SK-N-SH treated with all-trans-retinoic acid at 6 μM for 48 hours (cell line): ENCODE data around the gene MYO5B.
"Not testable (repeated sequence)": the region's sequence is repeated elsewhere in the genome, so short reads cannot be mapped to it uniquely, and the experiment has no call there.

Experiments
- ATAC-seq: fragments of 200-7000 bp; cut with Tn5 transposase; 3 replicates; pipeline ENCODE4 v1.9.1; 2020; ENCODE audit warnings: mild to moderate bottlenecking, moderate library complexity
- CSDC2 ChIP-seq: fragments of 250-450 bp; sonication (Bioruptor Pico); IDR thresholded peaks from 2 replicates; pipeline ENCODE4 v1.5.0; 2020; ENCODE audit warnings: mild to moderate bottlenecking, moderate library complexity
- CSRNP3 ChIP-seq: fragments of 250-450 bp; sonication (Bioruptor Pico); IDR thresholded peaks from 2 replicates; pipeline ENCODE4 v1.5.1; 2021; ENCODE audit warnings: mild to moderate bottlenecking, moderate library complexity
- ESRRG ChIP-seq: fragments of 250-450 bp; sonication (Bioruptor Pico); IDR thresholded peaks from 2 replicates; pipeline ENCODE4 v1.6.1; 2021; ENCODE audit warnings: mild to moderate bottlenecking
- GLIS3 ChIP-seq: fragments of 250-450 bp; sonication (Bioruptor Pico); IDR thresholded peaks from 2 replicates; pipeline ENCODE4 v1.5.0; 2020; ENCODE audit warnings: mild to moderate bottlenecking, moderate library complexity
- ISL1 ChIP-seq: fragments of 250-450 bp; sonication (Bioruptor Pico); IDR thresholded peaks from 2 replicates; pipeline ENCODE4 v2.1.2; 2022; ENCODE audit warnings: mild to moderate bottlenecking, moderate library complexity
- OSR1 ChIP-seq: fragments of 250-450 bp; sonication (Bioruptor Pico); IDR thresholded peaks from 2 replicates; pipeline ENCODE4 v1.8.0; 2022; ENCODE audit warnings: moderate library complexity, mild to moderate bottlenecking, inconsistent platforms
- POU6F1 ChIP-seq: fragments of 250-450 bp; sonication (Bioruptor Pico); IDR thresholded peaks from 2 replicates; pipeline ENCODE4 v1.8.0; 2021; ENCODE audit warnings: low read depth, mild to moderate bottlenecking, moderate library complexity, borderline replicate concordance
- PPARA ChIP-seq: fragments of 250-450 bp; sonication (Bioruptor Pico); IDR thresholded peaks from 2 replicates; pipeline ENCODE4 v1.5.0; 2020; ENCODE audit warnings: mild to moderate bottlenecking, borderline replicate concordance
- SNAI2 ChIP-seq: fragments of 250-450 bp; sonication (Bioruptor Pico); IDR thresholded peaks from 2 replicates; pipeline ENCODE4 v1.5.0; 2020; ENCODE audit warnings: mild to moderate bottlenecking, moderate library complexity
- TOX ChIP-seq: fragments of 250-450 bp; sonication (Bioruptor Pico); IDR thresholded peaks from 2 replicates; pipeline ENCODE4 v1.8.0; 2021; ENCODE audit warnings: mild to moderate bottlenecking, moderate library complexity, borderline replicate concordance
- TSHZ2 ChIP-seq: fragments of 250-450 bp; sonication (Bioruptor Pico); IDR thresholded peaks from 2 replicates; pipeline ENCODE4 v1.5.0; 2020; ENCODE audit warnings: mild to moderate bottlenecking, moderate library complexity
- ZC3H10 ChIP-seq: fragments of 250-450 bp; sonication (Bioruptor Pico); IDR thresholded peaks from 2 replicates; pipeline ENCODE4 v1.5.1; 2021; ENCODE audit warnings: mild to moderate bottlenecking, moderate library complexity
- ZFP3 ChIP-seq: fragments of 250-450 bp; sonication (Bioruptor Pico); IDR thresholded peaks from 2 replicates; pipeline ENCODE4 v1.5.0; 2020; ENCODE audit warnings: mild to moderate bottlenecking, moderate library complexity
- ZFP30 ChIP-seq: fragments of 450-650 bp; formaldehyde crosslinking; IDR thresholded peaks from 2 replicates; pipeline ENCODE4 v1.5.0; 2022; ENCODE audit warnings: mild to moderate bottlenecking, moderate library complexity
- ZNF565 ChIP-seq: fragments of 450-650 bp; formaldehyde crosslinking; conservative IDR thresholded peaks from 2 replicates; pipeline ENCODE4 v1.5.0; 2020; ENCODE audit warnings: low read depth, mild to moderate bottlenecking, moderate library complexity
- ZNF70 ChIP-seq: fragments of 450-650 bp; formaldehyde crosslinking; IDR thresholded peaks from 2 replicates; pipeline ENCODE4 v1.5.0; 2020; ENCODE audit warnings: mild to moderate bottlenecking, moderate library complexity
- TF ChIP-seq, protein P1 (sequence below): fragments of 250-450 bp; sonication (Bioruptor Pico); IDR thresholded peaks from 2 replicates; pipeline ENCODE4 v1.5.1; 2020; ENCODE audit warnings: low read depth, mild to moderate bottlenecking, moderate library complexity

The MYO5B gene

GRCh38 chr18:49795612-49796552, 399.1 kb downstream of the MYO5B start:
- TF ChIP-seq ZFP3 (CRISPR knock-in tag) (no peak), TOX (no peak), ZNF565 (CRISPR knock-in tag) (no peak), ESRRG (CRISPR knock-in tag) (no peak), CSRNP3 (CRISPR knock-in tag) (no peak), ZFP30 (CRISPR knock-in tag) (no peak), ZC3H10 (CRISPR knock-in tag) (no peak), CSDC2 (no peak), SNAI2 (CRISPR knock-in tag) (no peak), ISL1 (no peak), POU6F1 (CRISPR knock-in tag) (no peak), GLIS3 (CRISPR knock-in tag) (no peak)
- TF ChIP-seq, protein P1, sequence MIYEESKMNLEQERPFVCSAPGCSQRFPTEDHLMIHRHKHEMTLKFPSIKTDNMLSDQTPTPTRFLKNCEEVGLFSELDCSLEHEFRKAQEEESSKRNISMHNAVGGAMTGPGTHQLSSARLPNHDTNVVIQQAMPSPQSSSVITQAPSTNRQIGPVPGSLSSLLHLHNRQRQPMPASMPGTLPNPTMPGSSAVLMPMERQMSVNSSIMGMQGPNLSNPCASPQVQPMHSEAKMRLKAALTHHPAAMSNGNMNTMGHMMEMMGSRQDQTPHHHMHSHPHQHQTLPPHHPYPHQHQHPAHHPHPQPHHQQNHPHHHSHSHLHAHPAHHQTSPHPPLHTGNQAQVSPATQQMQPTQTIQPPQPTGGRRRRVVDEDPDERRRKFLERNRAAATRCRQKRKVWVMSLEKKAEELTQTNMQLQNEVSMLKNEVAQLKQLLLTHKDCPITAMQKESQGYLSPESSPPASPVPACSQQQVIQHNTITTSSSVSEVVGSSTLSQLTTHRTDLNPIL: no peak
- ATAC-seq: no peak

DNA sequence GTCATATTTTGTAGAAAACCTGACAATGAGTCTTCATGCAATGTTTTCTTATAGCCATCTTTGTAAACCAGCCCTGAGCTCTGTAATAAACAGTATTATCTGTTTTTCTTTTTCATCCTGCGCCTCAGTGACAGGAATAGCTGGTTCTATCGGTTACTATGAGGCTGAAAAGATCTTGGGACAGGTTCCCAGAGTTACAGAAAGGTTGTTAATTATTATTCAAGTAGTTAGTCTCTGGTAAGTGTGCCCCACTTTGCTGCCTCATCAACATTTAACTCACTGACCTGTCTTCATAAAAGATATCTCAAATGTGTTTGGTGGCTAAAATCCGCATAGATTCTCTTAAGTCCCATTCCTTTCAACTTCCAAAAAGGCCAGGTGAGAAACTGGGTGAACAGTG, 400.2 kb downstream of the MYO5B start:
- ATAC-seq: no peak
- TF ChIP-seq PPARA (no peak), ZFP30 (CRISPR knock-in tag) (no peak), CSRNP3 (CRISPR knock-in tag) (no peak), POU6F1 (CRISPR knock-in tag) (no peak), ZFP3 (CRISPR knock-in tag) (no peak), ESRRG (CRISPR knock-in tag) (no peak), GLIS3 (CRISPR knock-in tag) (no peak), OSR1 (CRISPR knock-in tag) (no peak), TOX (no peak), ZNF70 (CRISPR knock-in tag) (no peak), SNAI2 (CRISPR knock-in tag) (no peak), ZNF565 (CRISPR knock-in tag) (no peak), TSHZ2 (CRISPR knock-in tag) (no peak)
- TF ChIP-seq, protein P1: no peak

DNA sequence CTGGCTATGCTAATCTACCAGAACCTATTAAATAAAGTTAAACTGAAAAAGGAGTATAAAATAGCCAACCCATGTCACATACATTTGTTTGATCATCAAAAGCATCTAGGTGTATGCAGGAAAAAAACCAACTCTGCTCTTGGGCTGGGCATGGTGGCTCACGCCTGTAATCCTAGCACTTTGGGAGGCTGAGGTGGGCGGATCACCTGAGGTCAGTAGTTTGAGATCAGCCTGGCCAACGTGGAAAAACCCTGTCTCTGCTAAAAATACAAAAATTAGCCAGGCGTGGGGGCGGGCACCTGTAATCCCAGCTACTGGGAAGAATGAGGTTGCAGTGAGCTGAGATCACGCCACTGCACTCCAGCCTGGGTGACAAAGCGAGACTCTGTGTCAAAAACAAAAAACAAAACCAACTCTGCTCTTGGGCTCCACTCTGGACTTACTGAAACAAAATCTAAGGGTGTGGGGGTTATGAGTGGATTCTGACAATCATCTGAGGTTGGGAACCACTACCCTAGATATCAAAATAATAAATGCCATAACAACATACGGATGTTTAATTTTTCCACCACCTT, 405.3 kb downstream of the MYO5B start:
- not testable (repeated sequence) for ATAC-seq
